Measurements from ENCODE around the gene ATXN7L1.

Gene ATXN7L1

GRCh38 chr7:105751054-105751453 lies 125.3 kb downstream of the ATXN7L1 start:
- TF ChIP-seq, protein P1, sequence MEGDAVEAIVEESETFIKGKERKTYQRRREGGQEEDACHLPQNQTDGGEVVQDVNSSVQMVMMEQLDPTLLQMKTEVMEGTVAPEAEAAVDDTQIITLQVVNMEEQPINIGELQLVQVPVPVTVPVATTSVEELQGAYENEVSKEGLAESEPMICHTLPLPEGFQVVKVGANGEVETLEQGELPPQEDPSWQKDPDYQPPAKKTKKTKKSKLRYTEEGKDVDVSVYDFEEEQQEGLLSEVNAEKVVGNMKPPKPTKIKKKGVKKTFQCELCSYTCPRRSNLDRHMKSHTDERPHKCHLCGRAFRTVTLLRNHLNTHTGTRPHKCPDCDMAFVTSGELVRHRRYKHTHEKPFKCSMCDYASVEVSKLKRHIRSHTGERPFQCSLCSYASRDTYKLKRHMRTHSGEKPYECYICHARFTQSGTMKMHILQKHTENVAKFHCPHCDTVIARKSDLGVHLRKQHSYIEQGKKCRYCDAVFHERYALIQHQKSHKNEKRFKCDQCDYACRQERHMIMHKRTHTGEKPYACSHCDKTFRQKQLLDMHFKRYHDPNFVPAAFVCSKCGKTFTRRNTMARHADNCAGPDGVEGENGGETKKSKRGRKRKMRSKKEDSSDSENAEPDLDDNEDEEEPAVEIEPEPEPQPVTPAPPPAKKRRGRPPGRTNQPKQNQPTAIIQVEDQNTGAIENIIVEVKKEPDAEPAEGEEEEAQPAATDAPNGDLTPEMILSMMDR (IDR thresholded peaks at IDR 0.05) = no peak
- H3K27me3 Mint-ChIP-seq (ENCODE audit: low read depth, poor library complexity) = peaks cover 2% of the 10 kb centered on the region

GRCh38 chr7:105748701-105749100 lies 127.7 kb downstream of the ATXN7L1 start:
- no peak overlapping the region for H3K4me3 Mint-ChIP-seq
- H3K9me3 Mint-ChIP-seq = no peaks in the 10 kb centered on the region
- peak overlapping the region; percentile 12 for H3K27ac Mint-ChIP-seq
- no peak for DNase-seq
- peaks cover 5% of the 10 kb centered on the region for H3K27me3 Mint-ChIP-seq (ENCODE audit: low read depth, poor library complexity)
- peaks cover 14% of the 10 kb centered on the region for H3K36me3 Mint-ChIP-seq (ENCODE audit: low read depth)
- TF ChIP-seq, protein P1 (IDR thresholded peaks at IDR 0.05) = no peak
- peaks cover 5% of the 10 kb centered on the region for H3K4me1 Mint-ChIP-seq

More at GRCh38 chr7:105751054-105751453, 125.3 kb downstream of the ATXN7L1 start:
- Mint-ChIP-seq H3K27ac (no peak overlapping the region), H3K9me3 (no peaks in the 10 kb centered on the region), H3K4me3 (no peak overlapping the region), H3K4me1 (peaks cover 5% of the 10 kb centered on the region), H3K36me3 (ENCODE audit: low read depth) (peaks cover 14% of the 10 kb centered on the region)
- DNase-seq = no peak

DNA sequence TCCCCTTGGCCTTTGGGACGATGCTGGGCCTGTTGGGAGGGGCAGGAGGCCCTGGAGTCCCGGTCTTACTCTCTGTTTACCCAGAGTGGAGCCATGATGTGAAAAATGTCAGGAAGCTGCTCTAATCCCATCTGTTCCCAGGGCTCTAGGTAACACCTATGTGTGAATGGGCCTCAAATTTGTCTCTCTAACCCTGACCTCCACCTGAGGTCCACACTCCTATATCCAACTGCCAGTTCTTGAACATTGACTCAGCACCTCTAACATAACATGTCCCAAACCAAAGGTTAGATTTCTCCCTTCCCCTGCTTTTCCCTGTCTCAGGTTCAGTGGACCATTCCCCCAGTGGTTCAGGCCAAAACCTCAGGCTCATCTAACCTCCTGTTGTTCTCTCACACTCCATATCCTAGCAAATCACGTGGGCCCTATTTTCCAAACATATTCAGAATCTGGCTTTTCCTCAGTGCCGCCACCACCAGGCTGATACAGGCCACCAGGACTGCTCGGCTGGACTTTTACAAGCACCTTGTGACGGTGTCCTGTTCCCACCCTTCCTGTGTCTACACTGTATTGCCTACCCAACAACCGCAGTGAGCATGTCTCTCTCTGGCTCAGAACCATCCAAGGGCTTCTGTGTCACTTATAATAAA lies 130.6 kb downstream of the ATXN7L1 start:
- TF ChIP-seq, protein P1 (IDR thresholded peaks at IDR 0.05) = no peak
- H3K27me3 Mint-ChIP-seq (ENCODE audit: low read depth, poor library complexity) = peaks cover 5% of the 10 kb centered on the region
- H3K4me1 Mint-ChIP-seq = peaks cover 5% of the 10 kb centered on the region
- no peak overlapping the region for H3K4me3 Mint-ChIP-seq
- no peaks in the 10 kb centered on the region for H3K9me3 Mint-ChIP-seq
- no peak for DNase-seq
- H3K27ac Mint-ChIP-seq = peak overlapping the region; percentile 10
- peaks cover 11% of the 10 kb centered on the region for H3K36me3 Mint-ChIP-seq (ENCODE audit: low read depth)

DNA sequence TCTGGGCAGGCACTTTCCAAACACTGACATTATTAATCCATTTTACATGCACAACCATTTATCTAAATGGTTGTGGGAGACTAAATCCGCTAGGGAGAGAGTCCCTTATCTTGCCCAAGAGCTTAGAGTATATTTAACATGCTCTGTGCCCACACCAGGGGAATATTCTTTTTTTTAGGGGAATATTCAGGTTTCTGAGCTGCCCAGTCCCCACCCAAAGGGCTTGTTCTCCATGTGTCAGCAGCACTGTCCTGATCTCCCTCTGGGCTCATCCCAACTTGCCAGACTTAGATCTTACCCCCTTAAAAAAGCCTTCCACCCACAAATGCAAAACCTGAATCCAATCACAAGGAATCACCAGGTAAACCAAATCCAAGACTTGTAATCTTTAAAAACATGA lies 132.1 kb downstream of the ATXN7L1 start:
- no peak for DNase-seq
- TF ChIP-seq, protein P1 (IDR thresholded peaks at IDR 0.05) = no peak
- peaks cover 5% of the 10 kb centered on the region for H3K4me1 Mint-ChIP-seq
- no peak overlapping the region for H3K4me3 Mint-ChIP-seq
- peaks cover 6% of the 10 kb centered on the region for H3K36me3 Mint-ChIP-seq (ENCODE audit: low read depth)
- peaks cover 5% of the 10 kb centered on the region for H3K27me3 Mint-ChIP-seq (ENCODE audit: low read depth, poor library complexity)
- no peak overlapping the region for H3K27ac Mint-ChIP-seq
- H3K9me3 Mint-ChIP-seq = no peaks in the 10 kb centered on the region

DNA sequence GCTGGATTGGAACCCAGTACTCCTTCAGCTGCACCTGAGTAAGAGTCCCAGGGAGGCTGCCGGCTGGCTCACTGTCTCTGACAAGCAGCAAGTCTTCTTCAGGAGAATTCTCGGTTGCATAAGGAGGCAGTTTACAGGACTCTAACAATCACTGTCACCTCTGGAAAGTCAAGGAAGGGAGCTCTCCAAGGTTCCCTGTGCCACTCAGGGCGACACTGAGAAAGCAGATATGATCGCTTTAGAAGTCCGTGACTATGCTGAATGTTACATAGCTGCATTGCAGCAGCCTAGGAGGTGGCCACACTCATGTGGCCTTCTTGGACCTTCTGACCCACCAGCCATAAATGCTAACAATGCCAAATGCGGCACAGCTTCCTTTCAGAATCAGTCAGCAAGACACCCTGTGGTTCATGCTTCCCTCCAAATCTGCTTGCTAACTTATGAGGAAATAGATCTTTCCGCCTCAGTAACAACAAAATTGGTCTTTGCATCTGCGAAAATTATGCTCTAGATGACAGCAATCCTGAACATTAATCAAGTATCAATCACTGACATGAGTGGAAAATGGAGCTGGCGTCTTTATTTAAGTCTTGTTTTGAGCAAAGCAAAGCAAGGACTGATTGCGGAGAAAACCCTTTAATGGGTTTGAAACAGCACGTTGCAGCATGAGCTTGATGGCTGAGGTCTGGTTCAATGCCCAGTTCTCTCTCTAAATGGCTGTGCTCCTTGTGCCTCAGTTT lies 132.9 kb downstream of the ATXN7L1 start:
- TF ChIP-seq, protein P1 (IDR thresholded peaks at IDR 0.05) = no peak
- H3K4me1 Mint-ChIP-seq = peaks cover under 1% of the 10 kb centered on the region
- no peaks in the 10 kb centered on the region for H3K36me3 Mint-ChIP-seq (ENCODE audit: low read depth)
- H3K27me3 Mint-ChIP-seq (ENCODE audit: low read depth, poor library complexity) = peaks cover 5% of the 10 kb centered on the region
- H3K9me3 Mint-ChIP-seq = no peaks in the 10 kb centered on the region
- DNase-seq = no peak
- H3K27ac Mint-ChIP-seq = no peak overlapping the region
- H3K4me3 Mint-ChIP-seq = no peak overlapping the region

Data from nephron progenitor cell (in vitro differentiated cells).